Measurements from ENCODE around the gene NHSL1. TPM values are rescaled to one million over a fixed set of nuclear protein-coding genes. Genes with fewer than 3 reads are reported as not detected.

Gene NHSL1
- total RNA-seq, 2 donors from 2014 or later: 82.8 to 94.8 TPM

DNA sequence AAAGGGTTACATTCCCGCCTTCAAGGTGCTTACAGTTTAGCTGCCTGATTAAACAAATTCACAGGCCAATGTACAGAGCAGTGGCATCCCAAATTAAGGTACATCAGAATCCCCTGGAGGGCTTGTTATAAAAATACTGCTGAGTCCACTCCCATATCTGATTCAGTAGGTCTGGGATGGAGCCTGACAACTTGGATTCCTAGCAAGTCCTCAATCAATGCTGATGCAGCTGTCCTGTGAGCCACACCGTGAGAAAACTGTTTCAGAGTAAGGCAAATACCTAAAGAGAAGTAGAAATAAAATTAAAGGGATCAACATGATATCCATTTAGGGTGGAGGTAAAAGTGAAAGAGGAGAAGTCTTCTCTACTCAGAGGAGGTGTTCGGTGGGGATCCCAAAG lies 16.5 kb downstream of the NHSL1 start:
- Histone ChIP-seq H3K9ac (ENCODE audit: low read depth in 2 of 2, low read length in 2 of 2) (no peak overlapping the region), H3K9me3 (no peaks in the 10 kb centered on the region), H3K27me3 (no peaks in the 10 kb centered on the region), H3K4me3 (no peak overlapping the region), H3K36me3 (no peaks in the 10 kb centered on the region), H3K27ac (no peak overlapping the region), H3K4me1 (peaks cover 5% of the 10 kb centered on the region)
- DNase-seq: no peak
- TF ChIP-seq, protein P1, sequence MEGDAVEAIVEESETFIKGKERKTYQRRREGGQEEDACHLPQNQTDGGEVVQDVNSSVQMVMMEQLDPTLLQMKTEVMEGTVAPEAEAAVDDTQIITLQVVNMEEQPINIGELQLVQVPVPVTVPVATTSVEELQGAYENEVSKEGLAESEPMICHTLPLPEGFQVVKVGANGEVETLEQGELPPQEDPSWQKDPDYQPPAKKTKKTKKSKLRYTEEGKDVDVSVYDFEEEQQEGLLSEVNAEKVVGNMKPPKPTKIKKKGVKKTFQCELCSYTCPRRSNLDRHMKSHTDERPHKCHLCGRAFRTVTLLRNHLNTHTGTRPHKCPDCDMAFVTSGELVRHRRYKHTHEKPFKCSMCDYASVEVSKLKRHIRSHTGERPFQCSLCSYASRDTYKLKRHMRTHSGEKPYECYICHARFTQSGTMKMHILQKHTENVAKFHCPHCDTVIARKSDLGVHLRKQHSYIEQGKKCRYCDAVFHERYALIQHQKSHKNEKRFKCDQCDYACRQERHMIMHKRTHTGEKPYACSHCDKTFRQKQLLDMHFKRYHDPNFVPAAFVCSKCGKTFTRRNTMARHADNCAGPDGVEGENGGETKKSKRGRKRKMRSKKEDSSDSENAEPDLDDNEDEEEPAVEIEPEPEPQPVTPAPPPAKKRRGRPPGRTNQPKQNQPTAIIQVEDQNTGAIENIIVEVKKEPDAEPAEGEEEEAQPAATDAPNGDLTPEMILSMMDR (IDR thresholded peaks at IDR 0.05): no peak
- intact Hi-C loops (cut with DNase I): no loop called here

DNA sequence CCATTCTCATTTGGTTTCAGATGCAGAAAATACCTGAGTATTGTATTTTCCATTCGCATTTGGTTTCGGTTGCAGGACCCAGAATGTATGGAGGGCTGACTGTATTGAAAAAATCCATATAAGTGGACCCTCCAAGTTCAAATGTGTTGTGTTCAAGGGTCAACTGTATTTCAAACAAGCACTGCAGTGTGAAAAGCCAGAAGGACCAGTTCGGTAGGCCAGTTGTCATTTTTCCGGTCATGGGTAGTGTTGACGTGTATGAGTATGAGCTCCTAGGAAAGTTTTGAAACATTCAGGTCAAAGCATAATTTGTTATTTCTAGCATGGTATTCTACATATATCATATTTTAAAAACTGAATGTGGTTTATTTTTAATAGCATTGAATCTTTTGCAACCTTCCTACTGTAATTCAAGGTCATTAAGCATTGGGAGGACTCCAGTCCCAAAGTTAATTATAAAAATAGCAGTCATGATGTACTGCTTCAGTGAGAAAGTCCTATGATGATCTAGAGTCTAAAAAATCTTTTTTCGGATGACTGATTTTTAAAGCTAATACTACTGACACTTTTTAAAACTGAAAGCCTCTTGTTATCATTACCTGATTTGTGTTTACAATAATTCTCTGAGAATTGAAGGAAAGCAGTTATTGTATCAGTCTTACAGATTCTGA lies 18.9 kb downstream of the NHSL1 start:
- Histone ChIP-seq H3K27me3 (no peaks in the 10 kb centered on the region), H3K4me1 (no peaks in the 10 kb centered on the region), H3K27ac (no peak overlapping the region), H3K4me3 (no peak overlapping the region), H3K9me3 (no peaks in the 10 kb centered on the region), H3K36me3 (no peaks in the 10 kb centered on the region), H3K9ac (ENCODE audit: low read depth in 2 of 2, low read length in 2 of 2) (no peak overlapping the region)
- intact Hi-C loops (cut with DNase I): no loop called here
- DNase-seq: no peak
- TF ChIP-seq, protein P1 (IDR thresholded peaks at IDR 0.05): no peak

DNA sequence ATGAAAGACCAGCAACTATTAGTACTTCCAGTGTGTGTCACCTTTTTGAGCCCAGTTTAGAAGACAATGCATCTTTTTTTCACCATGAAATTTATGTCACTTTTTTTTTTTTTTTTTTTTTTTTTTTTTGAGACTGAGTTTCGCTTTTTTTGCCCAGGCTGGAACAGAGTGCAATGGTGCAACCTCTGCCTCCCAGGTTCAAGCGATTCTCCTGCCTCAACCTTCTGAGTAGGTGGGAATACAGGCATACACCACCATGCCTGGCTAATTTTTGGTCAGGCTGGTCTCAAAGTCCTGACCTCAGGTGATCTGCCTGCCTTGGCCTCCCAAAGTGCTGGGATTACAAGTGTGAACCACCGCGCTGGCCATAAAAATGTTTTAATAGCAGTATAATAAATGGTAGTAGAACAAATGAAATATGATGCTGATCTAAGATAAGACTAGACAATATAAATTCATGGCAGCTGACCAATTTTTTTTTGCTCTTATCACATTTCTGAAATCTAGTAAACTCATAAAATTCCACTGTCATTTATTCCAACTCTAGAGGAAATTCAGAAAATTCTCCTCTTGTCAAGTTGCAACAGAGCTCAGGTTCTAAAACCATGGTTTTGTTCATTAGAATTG lies 21.3 kb downstream of the NHSL1 start:
- TF ChIP-seq, protein P1 (IDR thresholded peaks at IDR 0.05): no peak
- peak overlapping the region in 1 of 2 donors; percentile 42 for H3K9ac ChIP-seq (ENCODE audit: low read depth in 2 of 2, low read length in 2 of 2)
- no peak for DNase-seq
- no peaks in the 10 kb centered on the region for H3K36me3 ChIP-seq
- no peaks in the 10 kb centered on the region for H3K4me1 ChIP-seq
- no peaks in the 10 kb centered on the region for H3K27me3 ChIP-seq
- H3K27ac ChIP-seq: no peak overlapping the region
- intact Hi-C loops (cut with DNase I): no loop called here
- no peak overlapping the region for H3K4me3 ChIP-seq
- no peaks in the 10 kb centered on the region for H3K9me3 ChIP-seq

DNA sequence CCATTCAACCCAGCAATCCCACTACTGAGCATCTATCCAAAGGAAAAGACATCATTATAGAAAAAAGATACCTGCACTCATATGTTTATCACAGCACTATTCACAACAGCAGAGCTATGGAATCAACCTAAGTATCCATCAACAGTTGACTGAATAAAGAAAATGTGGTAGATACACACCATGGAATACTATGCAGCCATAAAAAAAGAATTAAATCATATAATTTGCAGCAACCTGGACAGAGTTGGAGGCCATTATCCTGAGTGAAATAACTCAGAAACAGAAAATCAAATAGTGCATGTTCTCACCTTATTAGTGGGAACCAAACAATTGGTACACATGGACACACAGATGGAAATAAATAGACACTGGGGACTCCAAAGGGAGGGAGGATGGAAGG lies 23.2 kb downstream of the NHSL1 start:
- intact Hi-C loops (cut with DNase I): no loop called here
- Histone ChIP-seq H3K9me3 (no peaks in the 10 kb centered on the region), H3K4me1 (no peaks in the 10 kb centered on the region), H3K36me3 (no peaks in the 10 kb centered on the region), H3K27ac (no peak overlapping the region), H3K27me3 (no peaks in the 10 kb centered on the region), H3K9ac (ENCODE audit: low read depth in 2 of 2, low read length in 2 of 2) (no peak overlapping the region), H3K4me3 (no peak overlapping the region)
- no peak for DNase-seq
- TF ChIP-seq, protein P1 (IDR thresholded peaks at IDR 0.05): no peak

DNA sequence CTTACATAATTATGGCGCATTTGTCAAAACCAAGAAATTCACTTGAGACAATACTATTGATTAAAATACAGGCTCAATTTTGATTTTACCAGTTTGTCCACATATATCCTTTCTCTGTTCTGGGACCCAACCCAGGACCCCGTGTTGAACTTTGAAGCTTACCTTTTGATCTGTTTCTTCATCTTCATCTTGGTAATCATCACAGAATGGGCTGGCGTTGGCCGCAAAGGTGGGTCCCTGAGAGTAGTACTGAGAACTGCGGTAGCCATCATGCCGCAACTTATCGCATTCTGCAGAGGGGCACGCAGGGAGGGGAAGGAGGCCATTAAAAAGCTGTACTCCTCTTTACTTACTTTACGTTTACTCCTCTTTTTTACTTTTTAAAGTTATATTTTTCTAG lies 26.1 kb downstream of the NHSL1 start:
- H3K9me3 ChIP-seq: no peaks in the 10 kb centered on the region
- H3K36me3 ChIP-seq: no peaks in the 10 kb centered on the region
- TF ChIP-seq, protein P1 (IDR thresholded peaks at IDR 0.05): no peak
- no peak overlapping the region for H3K4me3 ChIP-seq
- DNase-seq: no peak
- H3K4me1 ChIP-seq: no peaks in the 10 kb centered on the region
- H3K27me3 ChIP-seq: no peaks in the 10 kb centered on the region
- intact Hi-C loops (cut with DNase I): no loop called here
- no peak overlapping the region for H3K9ac ChIP-seq (ENCODE audit: low read depth in 2 of 2, low read length in 2 of 2)
- no peak overlapping the region for H3K27ac ChIP-seq
